GM15510 (cell line): ENCODE measurements around the gene LITAF.

Experiments used
- POLR2A ChIP-seq: IDR thresholded peaks from 3 replicates; pipeline ENCODE4 v1.6.1; 2011; ENCODE audit warnings: borderline replicate concordance; ENCODE audit not compliant: insufficient read length; ENCODE audit errors: extremely low read depth

Gene LITAF

DNA sequence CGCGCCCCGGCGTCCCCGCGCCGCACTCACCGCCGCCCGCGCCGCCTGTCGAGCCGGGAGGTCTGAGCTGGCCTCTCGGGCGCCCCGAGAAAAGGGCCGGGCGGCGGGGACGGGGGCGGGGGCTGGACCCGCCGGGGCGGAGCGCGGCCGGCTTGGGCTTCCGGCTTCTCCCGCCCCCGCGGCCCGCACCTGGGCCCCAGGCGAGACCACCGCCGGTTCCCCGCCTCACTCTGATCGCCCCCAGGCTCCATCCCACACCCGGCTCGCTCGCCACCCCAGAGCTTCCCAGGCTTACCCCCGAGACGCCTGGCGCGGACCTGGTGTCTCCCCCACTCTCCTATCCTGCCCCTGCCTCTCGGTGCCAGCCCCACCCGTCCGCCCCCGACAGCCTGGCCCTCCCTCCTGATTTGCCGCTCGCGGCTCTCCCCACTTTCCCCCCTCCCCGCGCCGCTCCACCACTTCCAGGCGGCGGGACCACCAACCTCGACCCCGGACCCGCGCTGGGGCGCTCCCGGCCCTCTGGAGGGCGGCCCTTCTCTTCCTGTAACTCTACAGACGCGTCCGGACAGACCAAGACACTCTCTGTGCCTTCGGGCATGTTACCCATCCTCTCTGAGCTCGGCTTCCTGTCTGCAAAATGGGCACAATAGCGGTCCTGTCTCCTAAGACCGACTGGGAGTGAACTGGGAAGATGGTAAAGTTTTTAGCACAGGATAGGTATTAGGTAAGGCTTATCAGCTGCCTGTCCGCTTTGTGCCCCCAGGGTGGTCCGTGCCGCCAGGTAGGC is at the start of gene LITAF:
Gene LITAF (minus strand): TSS at position 64 of the 787 bp plus-strand sequence. CDS start 30,189 bp downstream, outside the sequence.
- TF ChIP-seq POLR2A: peak; percentile 94

DNA sequence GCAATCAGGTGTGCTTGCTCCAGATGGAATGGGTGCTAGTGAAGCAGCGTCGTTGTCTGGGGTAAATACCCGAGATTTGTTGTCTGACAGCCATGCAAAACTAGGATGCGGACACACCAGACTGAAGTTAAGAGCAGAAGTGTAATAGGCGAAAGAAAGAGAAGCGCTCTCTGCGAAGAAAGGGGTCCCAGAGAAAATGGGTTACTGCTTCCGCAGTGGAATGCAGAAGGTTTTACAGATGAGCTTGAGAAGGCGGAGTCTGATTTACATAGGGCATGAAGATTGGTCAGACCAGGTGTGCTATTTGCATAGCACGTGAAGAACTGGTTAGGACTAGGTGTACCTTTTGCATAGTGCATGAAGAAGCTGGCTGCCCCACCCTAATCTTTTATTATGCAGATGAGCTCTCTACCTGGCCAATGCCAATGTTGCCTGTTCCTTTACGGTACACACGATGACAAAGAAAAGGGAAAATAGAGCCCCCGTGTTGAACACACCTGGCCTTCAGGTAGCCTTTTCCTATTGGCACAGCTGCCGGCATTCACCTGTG is 49.5 kb upstream of the LITAF start:
- no peak for TF ChIP-seq POLR2A

DNA sequence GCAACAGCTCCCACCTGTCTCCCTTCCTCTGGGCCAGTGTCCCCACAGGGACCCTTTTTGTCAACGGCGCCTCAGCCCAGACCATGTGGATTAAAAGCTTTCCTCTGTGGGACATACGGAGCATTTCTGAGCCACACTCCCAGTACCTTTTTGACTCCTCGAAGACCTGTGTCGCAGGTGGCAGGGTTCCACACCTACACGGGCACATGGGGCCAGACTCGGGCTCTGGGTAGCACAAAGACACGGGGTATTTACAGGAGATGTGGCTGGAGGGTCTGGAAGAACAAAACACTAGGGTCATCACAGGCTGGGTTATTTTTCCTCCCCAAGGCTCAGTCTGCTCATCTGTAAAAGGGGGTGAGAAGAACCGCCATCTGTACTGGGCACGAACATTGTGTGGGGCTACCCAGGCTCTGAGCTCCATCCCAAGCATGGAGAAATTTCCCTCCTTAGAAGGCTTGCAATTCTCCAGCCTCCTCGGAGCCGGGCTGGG is 49.0 kb upstream of the LITAF start:
- no peak for TF ChIP-seq POLR2A

DNA sequence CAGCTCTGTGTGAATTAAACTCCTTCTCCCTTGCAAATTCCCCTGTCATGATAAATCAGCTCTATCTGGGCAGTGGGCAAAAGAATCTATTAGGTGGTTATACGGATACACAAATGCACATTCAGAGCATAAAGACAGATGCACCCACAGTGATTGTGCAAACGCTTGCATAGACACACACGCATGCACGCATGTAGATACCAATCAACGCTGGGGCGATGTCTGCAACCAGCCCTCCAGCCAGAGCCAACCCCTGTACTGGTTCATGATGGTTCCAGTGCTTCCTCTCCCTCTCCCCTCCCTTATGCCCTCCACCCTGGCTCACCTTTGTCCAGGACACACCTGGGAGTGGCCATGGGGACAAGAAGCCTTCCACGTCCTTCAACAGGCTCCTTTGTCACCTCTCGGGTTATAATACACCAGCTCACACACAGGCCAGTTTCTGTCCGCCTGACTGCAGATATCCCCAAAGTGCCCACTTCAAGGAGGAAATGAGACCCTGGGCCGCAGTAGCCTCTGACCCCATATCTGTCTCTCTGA is 48.5 kb upstream of the LITAF start:
- no peak for TF ChIP-seq POLR2A

DNA sequence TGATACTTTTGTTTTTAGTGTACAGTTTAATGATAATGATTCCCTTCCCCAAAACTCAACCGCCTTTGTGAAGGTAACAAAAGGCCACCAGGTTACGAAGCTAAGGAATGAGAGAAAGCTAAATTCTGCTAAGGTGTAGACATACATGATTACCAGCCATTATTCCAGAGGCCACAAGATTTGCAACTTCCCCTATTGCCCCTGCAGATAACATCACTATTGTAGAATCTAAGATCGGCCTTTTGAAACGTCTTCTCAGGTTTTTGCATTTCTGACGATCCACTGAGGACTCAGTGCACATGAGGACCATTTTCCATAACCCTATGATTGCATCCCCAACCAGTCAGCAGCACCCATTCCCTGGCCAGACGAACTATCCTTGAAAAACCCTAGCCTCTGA is 47.6 kb upstream of the LITAF start:
- no peak for TF ChIP-seq POLR2A

DNA sequence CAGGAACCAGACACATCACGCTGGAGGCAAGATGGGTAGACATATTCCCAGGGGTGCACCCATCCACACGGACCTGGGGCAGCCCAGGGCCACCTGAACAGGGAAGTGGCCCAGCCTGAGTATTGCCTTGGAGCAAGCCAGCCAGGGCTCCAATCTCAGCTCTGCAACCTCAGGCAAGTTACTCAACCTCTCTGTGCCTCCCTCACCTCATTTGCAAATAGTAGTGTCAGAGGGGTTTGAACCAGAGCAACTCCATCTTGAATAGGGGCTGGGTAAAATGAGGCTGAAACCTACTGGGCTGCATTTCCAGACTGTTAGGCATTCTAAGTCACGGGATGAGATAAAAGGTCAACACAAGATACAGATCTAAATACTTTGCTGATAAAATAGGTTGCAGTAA is 46.4 kb upstream of the LITAF start:
- TF ChIP-seq POLR2A: no peak

DNA sequence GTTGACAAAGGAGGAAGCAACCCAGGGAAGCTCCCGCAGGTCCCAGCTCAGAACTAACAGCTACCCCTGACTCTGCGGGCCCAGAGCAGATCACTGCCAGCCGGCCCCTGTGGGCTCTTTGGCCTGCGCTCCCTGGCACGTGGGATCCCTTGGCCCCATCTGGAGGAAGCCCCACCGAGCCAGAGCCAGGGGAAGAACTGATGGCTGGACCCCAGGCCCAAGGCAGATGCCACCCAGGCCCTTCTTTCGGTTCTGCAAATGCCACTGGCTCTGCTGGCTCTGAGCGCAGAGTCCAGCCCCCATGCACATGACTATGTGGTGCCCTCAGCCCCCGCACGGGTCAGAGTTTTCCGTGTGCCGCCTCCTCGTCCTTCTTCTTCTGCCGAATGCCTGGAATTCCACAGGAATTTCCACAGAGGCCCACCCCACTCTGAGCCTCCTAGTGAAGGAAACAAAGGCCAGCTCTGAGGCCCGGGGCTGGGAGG is 45.8 kb upstream of the LITAF start:
- no peak for TF ChIP-seq POLR2A

DNA sequence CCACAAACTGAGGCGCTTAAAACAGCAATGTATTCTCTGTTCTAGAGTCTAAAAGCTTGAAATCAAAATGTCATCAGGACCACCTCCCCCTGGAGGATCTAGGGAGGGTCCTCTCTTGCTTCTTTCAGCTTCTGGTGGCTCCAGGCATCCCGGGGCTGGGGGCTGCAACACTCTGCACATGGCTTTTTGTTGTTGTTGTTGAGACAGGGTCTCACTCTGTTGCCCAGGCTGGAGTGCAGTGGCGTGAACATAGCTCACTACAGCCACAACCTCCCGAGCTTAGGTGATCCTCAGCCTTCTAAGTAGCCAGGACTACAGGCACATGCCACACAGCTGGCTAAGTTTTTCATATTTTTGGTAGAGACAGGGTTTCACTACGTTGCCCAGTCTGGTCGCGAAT is 44.5 kb upstream of the LITAF start:
- TF ChIP-seq POLR2A: no peak

DNA sequence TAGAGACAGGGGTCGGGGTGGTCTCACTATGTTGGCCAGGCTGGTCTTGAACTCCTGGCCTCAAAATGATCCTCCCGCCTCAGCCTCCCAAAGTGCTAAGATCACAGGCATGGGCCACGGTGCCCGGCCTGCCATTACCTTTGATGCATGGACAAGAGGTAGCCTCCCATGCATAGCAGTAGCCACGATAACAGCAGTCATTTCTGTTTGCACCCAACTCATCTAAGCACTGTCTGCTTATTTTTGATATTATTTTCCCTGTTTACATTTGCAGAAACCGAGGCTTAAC is 44.0 kb upstream of the LITAF start:
- TF ChIP-seq POLR2A: no peak

DNA sequence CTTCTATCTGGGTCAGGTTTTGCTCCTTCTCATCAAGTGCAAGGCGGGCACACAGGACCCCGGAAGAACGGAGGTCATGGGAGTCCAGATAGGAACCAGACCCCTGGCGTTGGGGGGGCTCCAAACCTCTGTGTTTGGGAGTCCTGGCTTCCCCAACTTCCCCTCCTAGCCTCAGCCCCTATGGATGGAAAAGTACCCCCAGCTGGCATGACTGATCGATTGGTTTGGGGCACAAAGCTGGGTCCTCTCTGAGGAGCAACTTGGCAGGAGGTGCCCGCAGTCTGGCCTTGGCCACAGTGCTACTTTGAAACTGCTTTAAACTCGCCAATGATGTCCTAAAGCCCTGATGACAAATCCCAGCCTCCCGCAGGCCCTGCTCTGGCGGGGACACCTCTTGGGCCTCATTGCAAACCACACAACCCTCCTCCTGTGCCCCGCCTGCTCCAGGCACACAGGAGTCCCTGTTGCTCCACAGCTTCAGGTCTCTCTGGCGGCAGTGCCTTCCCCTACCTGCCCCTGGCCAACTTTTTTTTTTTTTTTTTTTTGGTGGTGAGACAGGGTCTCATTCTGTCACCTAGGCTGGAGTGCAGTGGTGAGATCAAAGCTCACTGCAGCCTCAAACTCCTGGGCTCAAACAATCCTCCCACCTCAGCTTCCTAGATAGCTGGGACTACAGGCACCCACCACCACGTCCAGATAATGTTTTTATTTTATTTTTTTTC is 43.5 kb upstream of the LITAF start:
- no peak for TF ChIP-seq POLR2A

DNA sequence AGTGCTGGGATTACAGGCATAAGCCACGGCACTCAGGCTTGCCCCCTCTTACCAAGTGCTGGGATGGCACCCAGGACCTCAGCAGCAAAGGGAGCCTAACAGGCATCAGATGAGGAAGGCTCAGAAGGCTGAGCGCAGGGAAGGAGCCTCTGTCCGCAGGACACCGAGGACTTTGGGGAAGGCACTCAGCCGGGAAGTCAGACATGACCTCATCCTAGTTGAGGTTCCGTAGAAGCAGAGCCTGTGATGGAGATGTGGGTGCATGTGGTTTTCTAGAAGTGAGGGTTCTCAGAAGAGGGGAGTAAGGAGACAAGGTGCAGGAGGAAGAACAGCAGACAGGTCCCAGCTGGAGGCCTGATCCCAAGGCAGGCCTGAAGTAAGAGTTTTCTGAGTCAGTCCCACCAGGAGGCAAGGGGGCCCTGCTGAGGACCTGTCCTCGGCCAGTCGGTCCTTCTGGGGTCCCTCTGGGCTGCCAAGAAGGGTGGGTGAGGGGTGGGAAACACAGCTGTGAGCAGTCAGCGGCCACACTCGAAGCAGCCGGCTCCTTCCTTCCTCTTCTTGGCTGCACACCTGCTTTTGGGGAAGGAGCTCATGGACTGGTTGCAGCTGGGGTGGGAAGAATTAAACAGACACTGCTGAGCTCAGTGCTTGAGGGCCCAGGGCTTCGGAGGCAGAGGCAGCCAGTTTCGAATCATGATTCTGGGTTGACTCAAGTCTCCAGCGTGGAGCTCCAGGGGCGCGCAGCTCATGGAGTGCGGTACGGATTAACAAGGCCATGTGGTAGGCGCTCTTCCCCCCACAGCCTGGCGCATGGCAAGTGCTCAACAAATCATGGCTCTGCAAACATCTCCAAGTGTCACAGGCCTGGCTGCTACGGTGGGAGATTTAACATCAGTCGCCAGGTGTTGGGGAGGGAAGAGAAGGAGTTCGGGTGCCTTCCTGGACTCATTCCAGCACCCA is 42.6 kb upstream of the LITAF start:
- TF ChIP-seq POLR2A: no peak

DNA sequence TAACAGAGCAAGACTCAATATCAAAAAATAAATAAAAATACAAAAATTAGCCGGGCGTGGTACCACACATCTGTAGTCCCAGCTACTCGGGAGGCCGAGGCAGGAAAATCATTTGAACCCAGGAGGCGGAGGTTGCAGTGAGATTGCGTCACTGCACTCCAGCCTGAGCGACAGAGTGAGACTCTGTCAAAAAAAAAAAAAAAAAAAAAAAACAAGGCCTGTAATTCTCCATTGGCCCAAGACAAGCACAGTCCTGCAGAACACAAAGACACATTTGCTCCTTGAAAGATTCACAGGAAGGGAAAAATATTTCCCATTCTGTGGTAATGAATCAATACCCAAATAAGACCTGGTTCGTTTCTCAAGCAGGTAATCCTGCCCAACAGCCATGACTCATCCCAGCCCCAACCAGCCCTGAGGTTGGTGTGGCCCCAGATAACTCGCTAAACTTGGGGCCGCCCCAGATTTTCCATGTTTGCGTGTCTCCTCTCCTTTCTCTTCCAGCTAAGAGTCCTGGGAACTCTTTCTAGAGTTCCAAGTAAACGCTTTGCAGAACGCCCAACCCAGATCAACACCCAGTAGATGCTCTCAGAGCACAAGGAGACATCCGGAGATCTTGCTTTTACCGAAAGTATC is 41.2 kb upstream of the LITAF start:
- no peak for TF ChIP-seq POLR2A

DNA sequence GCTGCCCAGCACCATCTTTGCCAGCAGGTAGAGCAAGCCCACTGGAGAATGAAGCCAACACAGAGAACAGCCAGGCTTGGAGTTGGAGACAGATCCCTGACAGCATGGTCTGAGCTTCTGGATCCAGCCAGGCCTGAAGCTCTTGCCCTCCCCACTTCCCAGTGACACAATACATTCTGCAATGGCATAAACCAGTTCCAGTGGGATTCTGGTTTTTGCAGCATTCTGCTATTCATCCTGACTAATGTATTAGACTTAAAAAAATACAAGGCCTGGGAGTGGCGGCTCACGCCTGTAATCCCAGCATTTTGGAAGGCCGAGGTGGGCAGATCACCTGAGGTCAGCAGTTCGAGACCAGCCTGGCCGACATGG is 40.6 kb upstream of the LITAF start:
- no peak for TF ChIP-seq POLR2A
